ENCODE data around the gene NOS3. TPM values are rescaled to one million over a fixed set of nuclear protein-coding genes. Genes with fewer than 3 reads are reported as not detected.

Gene NOS3
- total and polyA plus RNA-seq, 9 of the 15 experiments (the other 6 are each of a cell fraction or from before 2014, with no cell fraction given), result 1.1 to 121 (median 23.6) TPM

DNA sequence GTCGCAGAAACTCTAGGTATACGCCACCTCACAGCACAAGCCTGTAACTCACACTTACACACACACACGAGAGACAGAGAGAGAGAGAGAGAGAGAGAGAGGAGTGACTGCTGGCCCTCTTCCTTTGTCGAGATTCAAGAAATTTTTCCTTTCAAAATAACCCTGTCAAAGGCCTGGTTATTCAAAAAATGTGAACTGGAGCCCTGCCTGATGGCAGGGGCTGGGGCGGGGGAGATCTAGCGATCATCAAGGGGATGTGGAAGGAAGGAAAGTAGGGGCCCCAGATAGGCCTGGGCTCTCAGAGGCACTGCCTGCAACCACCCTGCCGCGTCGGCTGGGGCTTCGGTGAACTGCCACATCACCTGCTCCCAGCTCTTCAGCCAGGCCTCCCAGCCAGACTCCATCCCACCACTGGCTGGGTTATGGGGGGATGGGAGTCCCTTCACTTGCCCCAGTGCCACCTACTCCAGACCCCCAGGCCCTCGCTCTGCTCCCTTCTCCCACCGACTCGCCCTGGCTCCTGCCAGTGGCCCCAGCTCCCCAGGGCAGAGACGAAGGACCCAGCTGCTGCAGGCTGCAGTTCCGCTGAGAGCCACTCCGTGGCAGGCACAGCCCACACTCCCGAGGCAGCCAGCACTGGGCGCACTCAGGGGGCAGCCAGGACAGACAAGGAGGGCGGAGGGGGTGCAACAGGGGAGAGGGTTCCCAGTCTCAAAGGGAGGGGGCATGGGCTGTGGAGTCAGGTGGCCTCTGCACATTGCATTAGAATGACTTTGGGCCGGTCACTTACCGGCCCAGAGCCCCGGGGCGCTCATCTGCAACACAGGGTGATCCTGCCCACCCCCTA is 28.0 kb upstream of the NOS3 start (continued):
- TF ChIP-seq BHLHE40 (IDR thresholded peaks at IDR 0.05; ENCODE audit: low read length), result peak; percentile 22; the same call in 1 of the 2 replicates
- peak; percentile 85 to 86 for TF ChIP-seq MAZ (CRISPR knock-in tag; conservative IDR thresholded peaks at IDR 0.05 in 1 of 2, IDR thresholded peaks at IDR 0.05 in 1 of 2)
- peak; percentile 72; the same call in 1 of the 2 replicates for TF ChIP-seq GTF2E2 (tag; IDR thresholded peaks at IDR 0.05)
- TF ChIP-seq SMAD2 (IDR thresholded peaks at IDR 0.05; ENCODE audit: low read depth, low read length), result no peak
- no peak for TF ChIP-seq RBM22 (IDR thresholded peaks at IDR 0.05; ENCODE audit: low read depth, low read length, poor library complexity, severe bottlenecking)
- TF ChIP-seq, protein P1, sequence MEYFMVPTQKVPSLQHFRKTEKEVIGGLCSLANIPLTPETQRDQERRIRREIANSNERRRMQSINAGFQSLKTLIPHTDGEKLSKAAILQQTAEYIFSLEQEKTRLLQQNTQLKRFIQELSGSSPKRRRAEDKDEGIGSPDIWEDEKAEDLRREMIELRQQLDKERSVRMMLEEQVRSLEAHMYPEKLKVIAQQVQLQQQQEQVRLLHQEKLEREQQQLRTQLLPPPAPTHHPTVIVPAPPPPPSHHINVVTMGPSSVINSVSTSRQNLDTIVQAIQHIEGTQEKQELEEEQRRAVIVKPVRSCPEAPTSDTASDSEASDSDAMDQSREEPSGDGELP (CRISPR knock-in tag; IDR thresholded peaks at IDR 0.05; ENCODE audit: borderline replicate concordance), result peak; percentile 95
- no peak for TF ChIP-seq HMG20B (CRISPR knock-in tag; IDR thresholded peaks at IDR 0.05)
- TF ChIP-seq IRF2 (CRISPR knock-in tag; IDR thresholded peaks at IDR 0.05), result no peak
- 0 out of 4 replicates have a peak, but pooled peaks of 1 of the 2 experiments have one; percentile 15 for TF ChIP-seq TEAD1 (CRISPR knock-in tag; IDR thresholded peaks at IDR 0.05)
- TF ChIP-seq, protein P2, sequence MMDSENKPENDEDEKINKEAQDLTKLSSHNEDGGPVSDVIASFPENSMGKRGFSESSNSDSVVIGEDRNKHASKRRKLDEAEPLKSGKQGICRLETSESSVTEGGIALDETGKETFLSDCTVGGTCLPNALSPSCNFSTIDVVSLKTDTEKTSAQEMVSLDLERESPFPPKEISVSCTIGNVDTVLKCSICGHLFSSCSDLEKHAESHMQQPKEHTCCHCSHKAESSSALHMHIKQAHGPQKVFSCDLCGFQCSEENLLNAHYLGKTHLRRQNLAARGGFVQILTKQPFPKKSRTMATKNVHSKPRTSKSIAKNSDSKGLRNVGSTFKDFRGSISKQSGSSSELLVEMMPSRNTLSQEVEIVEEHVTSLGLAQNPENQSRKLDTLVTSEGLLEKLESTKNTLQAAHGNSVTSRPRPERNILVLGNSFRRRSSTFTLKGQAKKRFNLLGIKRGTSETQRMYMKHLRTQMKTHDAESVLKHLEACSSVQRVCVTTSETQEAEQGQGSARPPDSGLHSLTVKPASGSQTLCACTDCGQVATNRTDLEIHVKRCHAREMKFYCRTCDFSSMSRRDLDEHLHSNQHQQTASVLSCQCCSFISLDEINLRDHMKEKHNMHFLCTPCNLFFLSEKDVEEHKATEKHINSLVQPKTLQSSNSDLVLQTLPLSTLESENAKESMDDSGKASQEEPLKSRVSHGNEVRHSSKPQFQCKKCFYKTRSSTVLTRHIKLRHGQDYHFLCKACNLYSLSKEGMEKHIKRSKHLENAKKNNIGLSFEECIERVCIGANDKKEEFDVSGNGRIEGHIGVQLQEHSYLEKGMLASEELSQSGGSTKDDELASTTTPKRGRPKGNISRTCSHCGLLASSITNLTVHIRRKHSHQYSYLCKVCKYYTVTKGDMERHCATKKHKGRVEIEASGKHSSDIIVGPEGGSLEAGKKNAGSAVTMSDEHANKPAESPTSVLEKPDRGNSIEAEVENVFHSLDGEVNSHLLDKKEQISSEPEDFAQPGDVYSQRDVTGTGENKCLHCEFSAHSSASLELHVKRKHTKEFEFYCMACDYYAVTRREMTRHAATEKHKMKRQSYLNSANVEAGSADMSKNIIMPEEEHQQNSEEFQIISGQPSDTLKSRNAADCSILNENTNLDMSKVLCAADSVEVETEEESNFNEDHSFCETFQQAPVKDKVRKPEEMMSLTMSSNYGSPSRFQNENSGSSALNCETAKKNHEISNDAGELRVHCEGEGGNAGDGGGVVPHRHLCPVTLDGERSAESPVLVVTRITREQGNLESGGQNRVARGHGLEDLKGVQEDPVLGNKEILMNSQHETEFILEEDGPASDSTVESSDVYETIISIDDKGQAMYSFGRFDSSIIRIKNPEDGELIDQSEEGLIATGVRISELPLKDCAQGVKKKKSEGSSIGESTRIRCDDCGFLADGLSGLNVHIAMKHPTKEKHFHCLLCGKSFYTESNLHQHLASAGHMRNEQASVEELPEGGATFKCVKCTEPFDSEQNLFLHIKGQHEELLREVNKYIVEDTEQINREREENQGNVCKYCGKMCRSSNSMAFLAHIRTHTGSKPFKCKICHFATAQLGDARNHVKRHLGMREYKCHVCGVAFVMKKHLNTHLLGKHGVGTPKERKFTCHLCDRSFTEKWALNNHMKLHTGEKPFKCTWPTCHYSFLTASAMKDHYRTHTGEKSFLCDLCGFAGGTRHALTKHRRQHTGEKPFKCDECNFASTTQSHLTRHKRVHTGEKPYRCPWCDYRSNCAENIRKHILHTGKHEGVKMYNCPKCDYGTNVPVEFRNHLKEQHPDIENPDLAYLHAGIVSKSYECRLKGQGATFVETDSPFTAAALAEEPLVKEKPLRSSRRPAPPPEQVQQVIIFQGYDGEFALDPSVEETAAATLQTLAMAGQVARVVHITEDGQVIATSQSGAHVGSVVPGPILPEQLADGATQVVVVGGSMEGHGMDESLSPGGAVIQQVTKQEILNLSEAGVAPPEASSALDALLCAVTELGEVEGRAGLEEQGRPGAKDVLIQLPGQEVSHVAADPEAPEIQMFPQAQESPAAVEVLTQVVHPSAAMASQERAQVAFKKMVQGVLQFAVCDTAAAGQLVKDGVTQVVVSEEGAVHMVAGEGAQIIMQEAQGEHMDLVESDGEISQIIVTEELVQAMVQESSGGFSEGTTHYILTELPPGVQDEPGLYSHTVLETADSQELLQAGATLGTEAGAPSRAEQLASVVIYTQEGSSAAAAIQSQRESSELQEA (IDR thresholded peaks at IDR 0.05; ENCODE audit: low read depth), result no peak
- TF ChIP-seq, protein P3, sequence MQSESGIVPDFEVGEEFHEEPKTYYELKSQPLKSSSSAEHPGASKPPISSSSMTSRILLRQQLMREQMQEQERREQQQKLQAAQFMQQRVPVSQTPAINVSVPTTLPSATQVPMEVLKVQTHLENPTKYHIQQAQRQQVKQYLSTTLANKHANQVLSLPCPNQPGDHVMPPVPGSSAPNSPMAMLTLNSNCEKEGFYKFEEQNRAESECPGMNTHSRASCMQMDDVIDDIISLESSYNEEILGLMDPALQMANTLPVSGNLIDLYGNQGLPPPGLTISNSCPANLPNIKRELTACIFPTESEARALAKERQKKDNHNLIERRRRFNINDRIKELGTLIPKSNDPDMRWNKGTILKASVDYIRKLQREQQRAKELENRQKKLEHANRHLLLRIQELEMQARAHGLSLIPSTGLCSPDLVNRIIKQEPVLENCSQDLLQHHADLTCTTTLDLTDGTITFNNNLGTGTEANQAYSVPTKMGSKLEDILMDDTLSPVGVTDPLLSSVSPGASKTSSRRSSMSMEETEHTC (IDR thresholded peaks at IDR 0.05), result no peak
- no peak for TF ChIP-seq SRSF1 (IDR thresholded peaks at IDR 0.05; ENCODE audit: low read depth, low read length)
- TF ChIP-seq STAT5A (IDR thresholded peaks at IDR 0.05; ENCODE audit: borderline replicate concordance, low read length), result no peak
- TF ChIP-seq, protein P4, sequence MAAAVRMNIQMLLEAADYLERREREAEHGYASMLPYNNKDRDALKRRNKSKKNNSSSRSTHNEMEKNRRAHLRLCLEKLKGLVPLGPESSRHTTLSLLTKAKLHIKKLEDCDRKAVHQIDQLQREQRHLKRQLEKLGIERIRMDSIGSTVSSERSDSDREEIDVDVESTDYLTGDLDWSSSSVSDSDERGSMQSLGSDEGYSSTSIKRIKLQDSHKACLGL (CRISPR knock-in tag; IDR thresholded peaks at IDR 0.05; ENCODE audit: borderline replicate concordance, poor library complexity, severe bottlenecking), result no peak
- TF ChIP-seq KLF16 (IDR thresholded peaks at IDR 0.05), result 0 out of 2 replicates have a peak, but pooled peaks have one; percentile 68
- TF ChIP-seq ZNF165 (CRISPR knock-in tag; IDR thresholded peaks at IDR 0.05; ENCODE audit: borderline replicate concordance), result no peak

All from K562 (cell line).